Heart right ventricle (tissue), 16 donors: ENCODE measurements around the gene CD81. TPM values are rescaled to one million over a fixed set of nuclear protein-coding genes. Genes with fewer than 3 reads are reported as not detected.

Experiments used
- ATAC-seq, 8 donors: fragments of 200-7000 bp; cut with Tn5 transposase; one replicate each; pipeline ENCODE4 v1.9.1; 2020; ENCODE audit warnings: mild to moderate bottlenecking in 8 of 8, moderate library complexity in 8 of 8, moderate number of reproducible peaks in 1 of 8
- DNase-seq, 2 donors: peaks; one replicate each; pipeline ENCODE4 v3.0.0-alpha.2; 2020
- H3K27ac ChIP-seq, 10 donors: fragments of 200-600 bp; sonication (generic) in 2 of 10; one replicate each; pipeline versions ENCODE4 v1.5.0 to v1.8.0; 2020 to 2022; ENCODE audit warnings: mild to moderate bottlenecking in 3 of 10
- H3K27me3 ChIP-seq, 7 donors: fragments of 200-600 bp; one replicate each; pipeline ENCODE4 v1.8.0; 2021 to 2022; ENCODE audit warnings: mild to moderate bottlenecking in 2 of 7
- H3K36me3 ChIP-seq, 9 donors: fragments of 200-600 bp; sonication (generic) in 1 of 9; one replicate each; pipeline versions ENCODE4 v1.5.0 to v1.8.0; 2020 to 2022; ENCODE audit warnings: mild to moderate bottlenecking in 2 of 9
- H3K4me1 ChIP-seq, 9 donors: fragments of 200-600 bp; sonication (generic) in 1 of 9; one replicate each; pipeline versions ENCODE4 v1.5.0 to v1.8.0; 2020 to 2022; ENCODE audit warnings: mild to moderate bottlenecking in 4 of 9
- H3K4me3 ChIP-seq, 10 donors: fragments of 200-600 bp; sonication (generic) in 2 of 10; one replicate each; pipeline versions ENCODE4 v1.5.0 to v1.8.0; 2020 to 2022; ENCODE audit warnings: mild to moderate bottlenecking in 7 of 10, moderate library complexity in 2 of 10
- H3K9me3 ChIP-seq, 11 donors: fragments of 200-600 bp in 10 of 11; sonication (generic) in 2 of 11; one replicate each; pipeline versions ENCODE4 v1.5.0 to v1.8.0; 2013 to 2022; ENCODE audit warnings: mild to moderate bottlenecking in 2 of 11, control low read depth in 1 of 11, moderate library complexity in 1 of 11
- WGBS, 2 donors: extraction: QIAGEN DNeasy Blood & Tissue Kit; methylation state at CpG; one replicate each; pipeline ENCODE4 v1.1.7; 2013; ENCODE audit warnings: inconsistent platforms in 1 of 2; 5-methylcytosine and 5-hydroxymethylcytosine counted together
- intact Hi-C, 10 donors: fragments of 100-400 bp; cut with DNase I; formaldehyde crosslinking; loops; one replicate each; pipeline versions ENCODE4 v1.11.1 to v1.14.2; 2022
- polyA plus RNA-seq, 2 donors: library from polyadenylated mRNA; stranded (reverse); fragments of 200-250 nt; gene quantifications; one replicate each; pipeline ENCODE4 v1.2.3, GENCODE V29; 2013
- total RNA-seq, 10 donors: library from RNA; stranded (reverse); fragmentation: NEBNext Ultra II Directional in 3 of 10; extraction: Animal tissue kit (Norgen Biotek cat#: 25700) in 3 of 10; gene quantifications; one replicate each; pipeline versions ENCODE4 v1.2.1 to v1.2.4, GENCODE V29; 2021 to 2023
- TF ChIP-seq, protein P1 (sequence below), 9 donors: fragments of 200-600 bp; sonication (generic) in 2 of 9; IDR thresholded peaks; one replicate each; pipeline versions ENCODE4 v1.5.0 to v1.8.0; 2021 to 2022; ENCODE audit warnings: antibody characterized with exemption in 9 of 9, mild to moderate bottlenecking in 5 of 9, moderate library complexity in 1 of 9
- donor health status: Arrhythmogenic right ventricular cardiomyopathy.
- donor health status: ischemic (EF 13 %, LVEDD 7.1; RV severe dilation, severe dysfunction).
- donor health status: healthy with polysubstance abuse.
- donor health status: DM: no; HTN: yes; CAD: no.
- donor health status: DM: no; HTN: no; CAD: no.
- donor health status: ischemic (EF 25% LVEDD 6.9; RV normal size, moderate dysfunction).
- donor health status: ischemic (EF 25% LVEDD 5.7; RV mildly dilated, moderate dysfunction).
- donor health status: healthy.
- donor health status: DM: yes; HTN: yes; CAD: no.
- donor health status: Ischemic cardiomyopathy.
- donor health status: ischemic (EF 35%, LVEDD 5.7; RV mildly dilated, moderate dysfunction).
- donor health status: nonischemic (EF 11% LVEDD 7.7; RV severe dilation, severe dysfunction).
- donor health status: DM: yes; HTN: yes; CAD: no.
- donor health status: PGD.
- donor health status: ischemic (EF 29% LVEDD 5.4; RV normal size, mild dysfunction).
- donor health status: nonischemic (EF 23%, LVEDD 6.1; RV moderate dilation, normal function).

CD81 gene
- total and polyA plus RNA-seq, 12 donors = 346 to 959 (median 513) TPM

DNA sequence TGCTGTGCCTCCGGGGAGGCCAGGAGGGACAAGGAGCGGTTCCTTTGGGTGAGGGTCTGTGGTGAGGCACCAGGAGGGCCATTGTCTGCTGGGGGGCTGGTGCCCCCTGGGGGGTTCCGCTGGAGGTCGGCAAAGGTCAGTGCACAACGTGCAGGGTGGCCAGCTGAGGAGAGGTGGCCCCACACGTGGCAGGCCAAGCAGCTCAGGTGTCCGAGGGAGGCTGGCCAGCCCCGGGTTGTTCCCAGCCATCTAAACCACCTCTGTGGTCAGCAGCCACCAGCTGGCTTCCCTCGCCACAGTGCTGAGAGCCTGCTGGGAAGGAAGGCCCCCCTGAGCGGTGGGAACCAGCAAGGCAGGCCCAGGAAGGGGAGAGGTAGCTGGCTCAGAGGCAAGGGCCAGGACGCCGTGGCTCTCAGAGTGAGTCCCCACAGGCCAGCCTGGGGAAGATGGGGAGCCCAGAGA lies 27.7 kb downstream of the CD81 start:
- intact Hi-C loops = loop anchor here in 5 of 10 donors (5.0 kb wide), 5 partner anchors 32 to 212 kb away; partner anchors contain the start of genes C11orf21 (in 1 of the 5) and TSPAN32 (in 1 of the 5)
- no peak overlapping the region for H3K27ac ChIP-seq
- WGBS, 2 donors = 62 to 72% methylated on average over 12 of the region's 12 CpGs
- H3K36me3 ChIP-seq = peaks cover 0 to 27% (median 13%) of the 10 kb centered on the region in 9 donors
- peaks cover 11 to 18% (median 13%) of the 10 kb centered on the region in 9 donors for H3K4me1 ChIP-seq
- ATAC-seq = no peak
- H3K4me3 ChIP-seq = no peak overlapping the region
- DNase-seq = no peak
- no peaks in the 10 kb centered on the region for H3K9me3 ChIP-seq
- no peaks in the 10 kb centered on the region for H3K27me3 ChIP-seq
- TF ChIP-seq, protein P1, sequence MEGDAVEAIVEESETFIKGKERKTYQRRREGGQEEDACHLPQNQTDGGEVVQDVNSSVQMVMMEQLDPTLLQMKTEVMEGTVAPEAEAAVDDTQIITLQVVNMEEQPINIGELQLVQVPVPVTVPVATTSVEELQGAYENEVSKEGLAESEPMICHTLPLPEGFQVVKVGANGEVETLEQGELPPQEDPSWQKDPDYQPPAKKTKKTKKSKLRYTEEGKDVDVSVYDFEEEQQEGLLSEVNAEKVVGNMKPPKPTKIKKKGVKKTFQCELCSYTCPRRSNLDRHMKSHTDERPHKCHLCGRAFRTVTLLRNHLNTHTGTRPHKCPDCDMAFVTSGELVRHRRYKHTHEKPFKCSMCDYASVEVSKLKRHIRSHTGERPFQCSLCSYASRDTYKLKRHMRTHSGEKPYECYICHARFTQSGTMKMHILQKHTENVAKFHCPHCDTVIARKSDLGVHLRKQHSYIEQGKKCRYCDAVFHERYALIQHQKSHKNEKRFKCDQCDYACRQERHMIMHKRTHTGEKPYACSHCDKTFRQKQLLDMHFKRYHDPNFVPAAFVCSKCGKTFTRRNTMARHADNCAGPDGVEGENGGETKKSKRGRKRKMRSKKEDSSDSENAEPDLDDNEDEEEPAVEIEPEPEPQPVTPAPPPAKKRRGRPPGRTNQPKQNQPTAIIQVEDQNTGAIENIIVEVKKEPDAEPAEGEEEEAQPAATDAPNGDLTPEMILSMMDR (IDR thresholded peaks at IDR 0.05) = no peak

DNA sequence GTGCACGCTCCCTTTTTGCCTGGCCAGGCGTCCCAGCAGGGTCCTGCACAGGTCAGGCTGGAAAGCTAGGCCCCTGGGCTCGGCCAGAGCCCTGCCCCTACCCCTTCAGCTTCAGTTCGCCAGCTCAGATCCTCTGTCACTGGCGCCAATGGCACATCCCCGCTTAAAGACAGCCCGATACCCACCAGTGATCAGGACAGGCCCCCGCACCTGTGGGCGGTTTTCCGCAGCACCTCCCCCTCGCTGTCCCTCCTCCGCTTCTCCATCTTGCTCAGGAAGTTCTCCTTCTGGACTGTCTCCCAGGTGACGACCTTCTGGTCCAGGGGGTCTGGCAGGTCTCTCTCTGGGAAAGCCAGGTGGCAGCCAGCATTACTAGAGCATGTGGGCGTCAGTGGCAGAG lies 29.3 kb downstream of the CD81 start:
- Histone ChIP-seq H3K36me3 (peaks cover 0 to 27% (median 13%) of the 10 kb centered on the region in 9 donors), H3K9me3 (no peaks in the 10 kb centered on the region), H3K4me3 (no peak overlapping the region), H3K27me3 (no peaks in the 10 kb centered on the region), H3K4me1 (peaks cover 6 to 11% (median 9%) of the 10 kb centered on the region in 9 donors), H3K27ac (no peak overlapping the region)
- intact Hi-C loops = loop anchor here in 1 of 10 donors (5.0 kb wide), 1 partner anchor 34 kb away; no protein-coding TSS in a partner anchor
- DNase-seq (no peak), ATAC-seq (no peak)
- TF ChIP-seq, protein P1 (IDR thresholded peaks at IDR 0.05) = no peak
- WGBS, 2 donors = 91 to 93% methylated on average over 14 of the region's 14 CpGs

DNA sequence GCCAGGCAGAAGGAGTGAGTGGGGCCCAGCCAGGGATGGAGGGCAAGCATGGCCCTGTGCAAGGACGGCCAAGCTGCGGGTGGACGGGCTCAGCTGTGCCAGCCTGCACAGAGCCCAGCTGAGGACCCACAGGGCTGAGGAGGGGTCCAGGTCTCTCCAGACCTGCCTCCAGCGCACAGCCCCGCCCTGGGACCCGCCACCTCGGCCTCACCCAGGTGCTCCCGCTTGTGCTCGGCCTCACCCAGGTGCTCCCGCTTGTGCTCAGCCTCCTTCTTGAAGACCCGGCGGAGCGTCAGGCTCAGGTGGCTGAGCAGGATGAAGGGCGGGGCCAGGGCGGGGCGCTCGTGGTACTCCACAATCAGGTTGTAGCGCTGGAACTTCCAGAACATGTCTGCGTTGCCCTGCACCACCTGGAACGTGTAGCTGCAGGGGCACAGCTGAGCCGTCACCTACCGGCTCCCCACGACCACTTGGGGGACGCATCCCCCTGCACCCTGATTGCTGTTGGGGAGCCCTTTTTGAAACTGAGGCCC lies 29.8 kb downstream of the CD81 start:
- Histone ChIP-seq H3K36me3 (peaks cover 0 to 26% (median 13%) of the 10 kb centered on the region in 9 donors), H3K27ac (no peak overlapping the region), H3K4me3 (no peak overlapping the region), H3K4me1 (peaks cover under 1 to 6% (median 4%) of the 10 kb centered on the region in 9 donors), H3K27me3 (no peaks in the 10 kb centered on the region), H3K9me3 (no peaks in the 10 kb centered on the region)
- ATAC-seq (no peak), DNase-seq (no peak)
- 88 to 89% methylated on average over 24 of the region's 24 CpGs for WGBS, 2 donors
- TF ChIP-seq, protein P1 (IDR thresholded peaks at IDR 0.05) = no peak
- intact Hi-C loops = loop anchor here in 1 of 10 donors (5.0 kb wide), 1 partner anchor 35 kb away; no protein-coding TSS in a partner anchor

DNA sequence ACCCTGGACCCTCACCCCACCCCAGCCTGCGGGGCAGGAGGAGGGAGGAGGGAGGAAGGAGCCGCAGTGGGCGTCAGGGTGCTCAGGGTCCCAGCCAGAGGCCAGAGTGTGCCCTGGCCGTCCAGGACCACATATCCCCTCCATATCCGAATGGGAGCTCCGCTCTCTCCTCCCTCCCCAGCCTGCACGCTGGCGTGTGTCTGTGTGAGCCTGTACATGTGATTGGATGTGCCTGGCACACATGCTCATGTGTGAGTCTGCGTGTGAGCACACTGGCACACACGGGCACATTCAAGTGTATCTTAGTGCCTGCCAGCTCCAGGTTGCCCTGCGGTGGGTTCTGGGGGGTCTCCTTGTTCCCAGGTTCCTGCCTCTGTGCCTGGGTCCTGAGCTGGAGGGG lies 31.6 kb downstream of the CD81 start:
- WGBS, 2 donors = 83 to 89% methylated on average over 11 of the region's 11 CpGs
- intact Hi-C loops = loop anchor here in 1 of 10 donors (5.0 kb wide), 1 partner anchor 36 kb away; no protein-coding TSS in a partner anchor
- Histone ChIP-seq H3K36me3 (peaks cover 0 to 8% (median 0%) of the 10 kb centered on the region in 9 donors), H3K27ac (no peak overlapping the region), H3K4me3 (no peak overlapping the region), H3K9me3 (no peaks in the 10 kb centered on the region), H3K4me1 (no peaks in the 10 kb centered on the region), H3K27me3 (no peaks in the 10 kb centered on the region)
- ATAC-seq (no peak), DNase-seq (no peak)
- TF ChIP-seq, protein P1 (IDR thresholded peaks at IDR 0.05) = no peak
